ENCODE results near the gene TCF7L2. TPM values are rescaled to one million over a fixed set of nuclear protein-coding genes. Genes with fewer than 3 reads are reported as not detected.
A peak's percentile ranks its signal among the peaks of the same experiment; 100 is the strongest.

The TCF7L2 gene
- total RNA-seq, 2 experiments from 2014 or later: 0.45 to 1.4 TPM

DNA sequence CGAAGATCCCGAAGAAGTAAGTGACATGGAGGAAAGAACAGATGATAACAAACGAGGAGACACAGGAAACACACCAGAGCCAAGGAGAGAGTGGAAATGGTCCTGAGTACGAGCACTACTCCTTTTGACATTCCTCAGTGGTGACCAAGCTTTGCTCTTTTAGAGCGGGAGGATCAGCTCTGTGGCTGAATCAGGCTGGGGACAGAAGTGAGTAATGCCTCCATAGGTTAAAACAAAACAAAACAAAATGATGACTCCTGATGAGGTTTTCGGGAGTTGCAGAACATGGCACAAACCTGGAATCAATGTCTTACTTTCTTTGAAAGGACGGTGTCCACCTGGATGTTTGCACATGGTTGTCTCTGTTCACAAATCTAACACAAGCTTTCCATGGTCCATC, 30.3 kb upstream of the TCF7L2 start:
- Mint-ChIP-seq H3K27ac (no peak overlapping the region), H3K27me3 (peaks cover 11% of the 10 kb centered on the region), H3K4me1 (no peaks in the 10 kb centered on the region), H3K9me3 (ENCODE audit: low read depth) (no peaks in the 10 kb centered on the region), H3K36me3 (no peaks in the 10 kb centered on the region), H3K4me3 (no peak overlapping the region)
- DNase-seq: no peak
- no peak for ATAC-seq
- CTCF ChIA-PET: no interaction called here

- CTCF ChIA-PET: no interaction called here
- no peak overlapping the region for H3K4me3 Mint-ChIP-seq
- peaks cover 5% of the 10 kb centered on the region for H3K27me3 Mint-ChIP-seq
- no peaks in the 10 kb centered on the region for H3K9me3 Mint-ChIP-seq (ENCODE audit: low read depth)
- ATAC-seq (no peak), DNase-seq (no peak)
- H3K4me1 Mint-ChIP-seq: no peaks in the 10 kb centered on the region
- no peaks in the 10 kb centered on the region for H3K36me3 Mint-ChIP-seq
- no peak overlapping the region for H3K27ac Mint-ChIP-seq
Measured at GRCh38 chr10:112926906-112927688, 22.9 kb upstream of the TCF7L2 start.

DNA sequence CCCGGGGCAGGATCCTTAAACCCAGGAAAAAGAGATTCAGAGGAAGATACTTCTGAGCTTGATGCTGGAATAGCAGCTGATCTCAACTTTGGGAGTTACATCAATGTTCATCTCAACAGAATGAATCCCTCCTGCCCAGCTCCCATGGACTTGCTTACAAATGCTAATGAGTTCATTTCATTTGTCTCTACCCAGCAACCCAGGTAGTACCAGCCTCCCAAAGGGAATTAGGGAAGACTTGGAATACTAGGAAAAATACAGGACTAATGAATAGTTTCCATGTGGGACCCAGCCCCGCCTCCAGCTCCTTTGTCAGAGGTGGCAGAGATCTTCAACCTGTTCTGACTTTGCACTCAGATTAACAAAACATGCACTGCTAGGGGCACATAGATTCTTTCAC, 22.1 kb upstream of the TCF7L2 start:
- Mint-ChIP-seq H3K27me3 (peaks cover 9% of the 10 kb centered on the region), H3K4me3 (no peak overlapping the region), H3K36me3 (no peaks in the 10 kb centered on the region), H3K27ac (no peak overlapping the region), H3K4me1 (no peaks in the 10 kb centered on the region), H3K9me3 (ENCODE audit: low read depth) (no peaks in the 10 kb centered on the region)
- no peak for ATAC-seq
- CTCF ChIA-PET: no interaction called here
- DNase-seq: no peak

DNA sequence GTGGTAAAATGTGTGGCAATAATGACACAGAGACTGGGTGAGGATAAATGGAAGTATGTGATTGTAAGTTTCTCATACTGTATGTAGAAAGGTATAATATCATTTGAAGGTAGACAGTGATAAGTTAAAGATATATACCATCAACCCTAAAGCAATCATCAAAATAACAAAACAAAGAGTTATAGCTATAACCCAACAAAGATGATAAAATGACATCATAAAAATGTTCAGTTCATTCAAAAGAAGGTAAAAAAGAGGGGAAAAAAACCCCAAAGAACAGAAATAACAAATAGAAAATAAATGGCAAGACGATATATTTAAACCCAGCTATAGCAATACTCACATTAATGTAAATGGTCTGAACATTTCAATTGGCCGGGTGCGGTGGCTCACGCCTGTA, 17.4 kb upstream of the TCF7L2 start:
- DNase-seq: no peak
- no peak overlapping the region for H3K4me3 Mint-ChIP-seq
- ATAC-seq: no peak
- no peaks in the 10 kb centered on the region for H3K36me3 Mint-ChIP-seq
- no peak overlapping the region for H3K27ac Mint-ChIP-seq
- no peaks in the 10 kb centered on the region for H3K9me3 Mint-ChIP-seq (ENCODE audit: low read depth)
- CTCF ChIA-PET: no interaction called here
- peaks cover 9% of the 10 kb centered on the region for H3K27me3 Mint-ChIP-seq
- H3K4me1 Mint-ChIP-seq: no peaks in the 10 kb centered on the region

DNA sequence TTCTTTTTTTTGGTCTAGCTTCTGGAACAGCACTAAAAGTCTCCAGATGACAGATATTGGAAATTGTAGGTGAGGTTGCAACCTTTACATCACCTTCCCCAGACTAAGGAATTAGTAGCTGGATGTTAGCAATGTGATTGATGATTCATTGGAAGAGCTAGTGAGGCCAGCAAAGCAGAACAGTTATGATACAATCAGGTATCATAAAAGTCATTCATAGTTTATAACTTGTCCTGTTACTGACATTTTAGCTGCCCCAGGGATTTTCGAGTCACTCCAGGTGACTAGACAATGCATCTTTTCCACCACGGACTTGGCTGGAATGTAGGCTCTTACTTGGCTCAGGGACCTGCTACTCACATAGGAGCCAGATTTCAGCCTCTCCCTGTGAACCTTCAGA, 15.9 kb upstream of the TCF7L2 start:
- Mint-ChIP-seq H3K27ac (no peak overlapping the region), H3K4me3 (no peak overlapping the region), H3K36me3 (no peaks in the 10 kb centered on the region), H3K27me3 (peaks cover 9% of the 10 kb centered on the region), H3K4me1 (no peaks in the 10 kb centered on the region), H3K9me3 (ENCODE audit: low read depth) (no peaks in the 10 kb centered on the region)
- no peak for DNase-seq
- no peak for ATAC-seq
- CTCF ChIA-PET: no interaction called here

DNA sequence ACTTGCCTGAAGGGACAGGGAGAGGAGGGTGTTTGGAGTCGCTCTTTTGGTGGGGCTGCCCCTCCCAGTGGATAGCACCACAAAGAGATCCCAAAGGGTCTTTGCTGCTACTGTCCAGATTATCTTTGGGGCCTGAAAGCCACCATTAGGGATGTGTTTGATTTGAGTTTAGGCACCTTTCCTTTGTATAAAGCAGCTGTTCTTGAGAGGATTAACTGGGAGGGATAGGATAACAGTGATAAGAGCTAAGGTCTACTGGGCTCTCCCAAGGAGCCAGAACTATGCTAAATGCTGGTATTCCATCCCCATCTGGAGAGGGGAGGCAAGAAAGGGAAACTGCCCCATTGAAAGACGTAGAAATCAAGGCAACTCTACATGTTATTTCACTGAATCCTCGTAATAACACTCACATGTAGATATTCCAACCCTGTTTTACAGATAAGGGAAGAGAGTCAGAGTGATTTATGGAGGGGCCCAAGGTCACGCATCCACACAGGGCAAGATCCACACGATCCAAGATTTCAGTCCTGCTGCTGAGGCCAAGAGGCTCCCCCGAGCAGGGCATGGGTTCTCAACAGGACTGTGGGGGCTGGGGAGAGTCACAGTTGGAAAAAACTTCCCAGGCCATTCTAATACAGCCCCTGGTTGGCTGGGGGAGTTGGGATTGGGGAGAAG, 11.1 kb upstream of the TCF7L2 start:
- DNase-seq: no peak
- CTCF ChIA-PET: no interaction called here
- Mint-ChIP-seq H3K4me3 (no peak overlapping the region), H3K27me3 (peaks cover 5% of the 10 kb centered on the region), H3K36me3 (no peaks in the 10 kb centered on the region), H3K4me1 (no peaks in the 10 kb centered on the region), H3K9me3 (ENCODE audit: low read depth) (no peaks in the 10 kb centered on the region), H3K27ac (no peak overlapping the region)
- no peak for ATAC-seq

DNA sequence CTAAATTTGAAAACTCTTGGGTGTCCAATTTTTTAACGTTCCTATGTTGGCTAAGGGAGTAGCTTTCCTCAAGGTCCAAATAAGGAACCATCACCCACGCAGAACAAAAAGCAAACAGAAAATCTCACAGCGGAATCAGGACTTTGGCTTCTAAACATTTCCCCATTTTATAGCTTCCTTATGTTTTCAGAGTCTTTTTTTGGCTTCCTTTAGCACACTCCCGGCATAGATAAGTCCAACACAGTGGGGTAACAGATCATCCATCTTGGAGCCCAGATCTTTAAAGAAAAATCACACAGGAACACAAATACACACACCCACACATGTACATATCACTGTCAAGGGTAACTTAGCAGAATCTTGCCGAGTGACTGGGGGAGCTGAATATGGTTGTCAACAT, 4.2 kb upstream of the TCF7L2 start:
- ATAC-seq (no peak), DNase-seq (no peak)
- H3K4me3 Mint-ChIP-seq: no peak overlapping the region
- no peaks in the 10 kb centered on the region for H3K36me3 Mint-ChIP-seq
- peaks cover 46% of the 10 kb centered on the region for H3K27me3 Mint-ChIP-seq
- CTCF ChIA-PET: no interaction called here
- H3K9me3 Mint-ChIP-seq (ENCODE audit: low read depth): no peaks in the 10 kb centered on the region
- no peak overlapping the region for H3K27ac Mint-ChIP-seq
- peaks cover 12% of the 10 kb centered on the region for H3K4me1 Mint-ChIP-seq

DNA sequence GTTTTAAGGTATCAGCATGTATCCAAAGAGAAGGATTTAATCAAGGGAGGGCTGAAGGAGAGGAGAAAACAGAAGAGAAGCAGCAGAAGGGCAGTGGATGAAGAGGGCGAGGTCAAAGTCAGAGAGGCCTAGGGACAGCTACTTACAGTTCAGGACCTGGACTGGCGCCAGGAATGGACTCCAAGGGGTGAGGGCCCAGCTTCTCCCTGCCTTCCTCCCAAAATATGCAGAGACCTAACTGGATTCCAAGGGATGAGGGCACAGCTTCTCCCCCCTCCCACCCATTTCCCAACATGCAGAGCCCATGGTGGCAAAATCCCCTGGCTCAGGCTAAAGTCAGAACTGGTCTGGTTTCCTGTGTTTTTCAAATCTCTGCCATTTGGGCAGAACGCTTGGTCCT, 3.4 kb upstream of the TCF7L2 start:
- peaks cover 12% of the 10 kb centered on the region for H3K4me1 Mint-ChIP-seq
- no peaks in the 10 kb centered on the region for H3K9me3 Mint-ChIP-seq (ENCODE audit: low read depth)
- no peak overlapping the region for H3K4me3 Mint-ChIP-seq
- peaks cover 44% of the 10 kb centered on the region for H3K27me3 Mint-ChIP-seq
- DNase-seq (no peak), ATAC-seq (no peak)
- CTCF ChIA-PET: no interaction called here
- no peaks in the 10 kb centered on the region for H3K36me3 Mint-ChIP-seq
- no peak overlapping the region for H3K27ac Mint-ChIP-seq

DNA sequence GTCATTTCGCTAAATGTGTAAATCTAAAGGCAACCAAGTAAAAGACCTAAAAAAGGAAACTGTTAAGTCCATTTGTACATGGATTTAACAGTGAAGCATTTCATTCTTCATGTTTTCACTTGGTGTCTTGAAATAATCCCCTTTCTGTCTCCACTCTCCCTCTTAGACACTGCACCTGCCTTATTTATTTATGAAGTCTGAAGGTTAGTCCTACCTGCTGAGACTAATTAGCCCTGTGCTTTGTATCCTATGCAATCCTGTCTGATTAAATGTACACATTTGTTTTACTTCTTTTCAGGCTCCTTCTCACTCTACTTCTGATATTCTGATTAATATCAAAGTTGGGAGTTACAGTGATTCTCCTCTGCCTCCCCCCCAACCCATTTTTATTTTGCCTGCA, 1.9 kb upstream of the TCF7L2 start:
- no peak for DNase-seq
- Mint-ChIP-seq H3K4me3 (no peak overlapping the region), H3K27me3 (peaks cover 53% of the 10 kb centered on the region), H3K9me3 (ENCODE audit: low read depth) (no peaks in the 10 kb centered on the region), H3K27ac (no peak overlapping the region), H3K4me1 (peaks cover 15% of the 10 kb centered on the region), H3K36me3 (no peaks in the 10 kb centered on the region)
- no peak for ATAC-seq
- CTCF ChIA-PET: no interaction called here

DNA sequence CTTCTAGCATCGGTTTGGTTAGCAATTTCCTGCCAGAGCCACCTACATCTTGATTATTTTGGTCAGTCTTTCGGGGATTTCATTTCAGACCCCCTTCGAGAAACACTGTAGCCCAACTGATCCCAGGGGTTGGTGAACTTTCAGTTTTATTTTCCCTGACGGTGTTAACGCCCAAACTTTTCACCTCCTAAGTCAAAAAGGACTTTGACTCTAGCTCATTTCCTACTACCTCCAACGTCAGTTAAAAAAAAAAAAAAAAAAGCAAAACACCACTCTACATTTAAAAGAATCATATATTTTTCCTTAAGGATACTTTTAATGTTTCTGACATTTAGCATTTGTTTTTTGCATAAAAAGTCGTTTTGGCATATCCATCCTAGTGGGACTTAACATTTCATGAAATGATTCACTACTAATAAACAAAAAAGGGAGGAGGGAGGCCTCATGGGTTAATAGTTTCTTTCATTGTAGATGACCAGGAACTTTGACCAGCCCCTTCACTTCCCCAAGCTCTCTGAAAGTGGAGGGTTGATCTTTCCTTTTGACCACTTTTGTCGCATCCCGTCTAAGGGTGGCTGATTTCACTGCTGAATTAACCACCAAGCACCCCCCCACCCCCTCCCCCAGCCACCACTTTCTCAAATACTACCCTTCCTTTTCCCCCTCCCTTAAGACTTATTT, 764 bp upstream of the TCF7L2 start:
- H3K27me3 Mint-ChIP-seq: peaks cover 63% of the 10 kb centered on the region
- no peaks in the 10 kb centered on the region for H3K9me3 Mint-ChIP-seq (ENCODE audit: low read depth)
- DNase-seq: no peak
- CTCF ChIA-PET: no interaction called here
- ATAC-seq: no peak
- no peaks in the 10 kb centered on the region for H3K36me3 Mint-ChIP-seq
- no peak overlapping the region for H3K27ac Mint-ChIP-seq
- peak overlapping the region; percentile 81 for H3K4me3 Mint-ChIP-seq
- H3K4me1 Mint-ChIP-seq: peaks cover 15% of the 10 kb centered on the region

GRCh38 chr10:112950714-112951358, 789 bp downstream of the TCF7L2 start:
- DNase-seq (no peak), ATAC-seq (peak; percentile 9)
- Mint-ChIP-seq H3K36me3 (no peaks in the 10 kb centered on the region), H3K27ac (peak overlapping the region; percentile 66), H3K4me3 (peak overlapping the region; percentile 81), H3K9me3 (ENCODE audit: low read depth) (no peaks in the 10 kb centered on the region), H3K4me1 (peaks cover 15% of the 10 kb centered on the region), H3K27me3 (peaks cover 72% of the 10 kb centered on the region)
- CTCF ChIA-PET: no interaction called here

GRCh38 chr10:112951359-112952281, 1.6 kb downstream of the TCF7L2 start:
- peak overlapping the region; percentile 63 for H3K27ac Mint-ChIP-seq
- no peaks in the 10 kb centered on the region for H3K9me3 Mint-ChIP-seq (ENCODE audit: low read depth)
- peaks cover 15% of the 10 kb centered on the region for H3K4me1 Mint-ChIP-seq
- H3K4me3 Mint-ChIP-seq: peak overlapping the region; percentile 81
- DNase-seq (no peak), ATAC-seq (peak; percentile 35)
- CTCF ChIA-PET: no interaction called here
- peaks cover 72% of the 10 kb centered on the region for H3K27me3 Mint-ChIP-seq
- no peaks in the 10 kb centered on the region for H3K36me3 Mint-ChIP-seq

Measured in activated CD8-positive, alpha-beta memory T cell treated with anti-CD3 and anti-CD28 coated beads, Interleukin-2, amount 10 ng/mL, durations not matched to agents 7 days and 5 days (primary cell).